Cardiac muscle cell (in vitro differentiated cells and primary cell): Measurements from ENCODE around the gene NAP1L4. TPM values are rescaled to one million over a fixed set of nuclear protein-coding genes. Genes with fewer than 3 reads are reported as not detected.
A peak's percentile ranks its signal among the peaks of the same experiment; 100 is the strongest.

Source experiments
- DNase-seq, 2 donors: peaks; one replicate each; pipeline versions ENCODE4 v3.0.0 to v3.0.0-alpha.2; 2010 to 2017; ENCODE audit warnings: low read depth in 1 of 2, low spot score in 1 of 2
- H3K27ac ChIP-seq: fragments of 200-600 bp; sonication (generic); 2 replicates; pipeline ENCODE4 v1.5.1; 2016
- H3K27me3 ChIP-seq: fragments of 200-600 bp; sonication (generic); 2 replicates; pipeline ENCODE4 v1.6.0; 2016; ENCODE audit warnings: control low read depth
- H3K36me3 ChIP-seq: fragments of 200-600 bp; sonication (generic); 2 replicates; pipeline ENCODE4 v1.5.1; 2016; ENCODE audit warnings: control low read depth
- H3K4me1 ChIP-seq: fragments of 200-600 bp; sonication (generic); 2 replicates; pipeline ENCODE4 v1.8.1; 2017; ENCODE audit warnings: low read depth, mild to moderate bottlenecking, mixed run types
- H3K4me3 ChIP-seq: fragments of 200-600 bp; sonication (generic); 2 replicates; pipeline ENCODE4 v1.5.1; 2016; ENCODE audit warnings: mild to moderate bottlenecking
- H3K9me3 ChIP-seq: fragments of 200-600 bp; sonication (generic); 2 replicates; pipeline ENCODE4 v1.5.1; 2017; ENCODE audit warnings: low read depth, mild to moderate bottlenecking, control low read depth
- polyA plus RNA-seq: library from polyadenylated mRNA; unstranded; fragments of >200 nt; fragmentation: Nextera tagmentation; extraction: Ambion mirVana; gene quantifications from 2 replicates; pipeline ENCODE4 v1.2.1, GENCODE V29; 2016
- total RNA-seq: library from RNA; depleted of rRNA; stranded (reverse); fragments of >200 nt; gene quantifications from 2 replicates; pipeline ENCODE4 v1.2.3, GENCODE V29; 2016
- TF ChIP-seq, protein P1 (sequence below): IDR thresholded peaks from 2 replicates; pipeline ENCODE4 v1.5.1; 2012; ENCODE audit warnings: low read depth, mild to moderate bottlenecking, low read length

The NAP1L4 gene, protein sequence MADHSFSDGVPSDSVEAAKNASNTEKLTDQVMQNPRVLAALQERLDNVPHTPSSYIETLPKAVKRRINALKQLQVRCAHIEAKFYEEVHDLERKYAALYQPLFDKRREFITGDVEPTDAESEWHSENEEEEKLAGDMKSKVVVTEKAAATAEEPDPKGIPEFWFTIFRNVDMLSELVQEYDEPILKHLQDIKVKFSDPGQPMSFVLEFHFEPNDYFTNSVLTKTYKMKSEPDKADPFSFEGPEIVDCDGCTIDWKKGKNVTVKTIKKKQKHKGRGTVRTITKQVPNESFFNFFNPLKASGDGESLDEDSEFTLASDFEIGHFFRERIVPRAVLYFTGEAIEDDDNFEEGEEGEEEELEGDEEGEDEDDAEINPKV
- 132 and 150 TPM in 2 replicates for total RNA-seq
- 250 and 254 TPM in 2 replicates for polyA plus RNA-seq

DNA sequence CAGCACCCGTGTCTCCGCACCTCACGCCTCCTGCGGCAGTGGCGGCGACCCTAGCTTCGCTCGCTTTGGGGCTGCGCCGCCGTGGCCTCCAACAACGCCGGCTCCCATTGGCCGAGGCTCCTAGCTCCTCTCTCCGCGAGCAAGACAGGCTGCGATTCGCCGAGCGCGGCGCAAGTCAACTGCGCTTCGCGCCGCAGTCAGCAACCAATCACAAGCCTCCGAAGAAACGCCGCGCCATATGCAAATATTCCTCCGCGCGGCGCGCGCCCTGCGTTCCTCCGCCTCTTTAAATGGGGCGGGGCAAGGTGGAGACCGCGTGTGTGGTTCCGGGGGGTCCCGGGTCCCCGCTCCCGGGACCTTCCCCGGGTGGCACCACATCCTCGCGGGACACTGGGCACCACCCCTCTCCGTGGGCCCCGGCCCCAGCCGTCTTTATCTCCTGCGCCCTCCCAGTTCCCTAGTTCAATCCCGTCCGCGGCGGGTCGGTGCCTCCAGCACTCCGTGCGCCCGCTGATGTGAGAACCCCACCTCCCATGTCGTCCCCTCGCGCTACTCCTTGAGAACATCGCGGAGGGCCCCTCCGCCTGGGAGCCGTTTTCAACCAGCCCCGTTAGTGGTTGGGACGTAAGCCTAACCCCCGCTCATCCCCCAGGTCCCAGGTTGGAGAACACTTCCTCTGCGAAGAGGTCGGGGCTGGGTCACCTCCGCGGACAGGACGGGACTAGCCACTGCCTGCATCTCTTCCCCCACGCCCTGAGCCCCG is at the start of gene NAP1L4:
Gene NAP1L4 (minus strand): TSS at position 96 of the 763 bp plus-strand sequence. CDS start 13,109 bp downstream, outside the sequence.
- Histone ChIP-seq H3K9me3 (no peaks in the 10 kb centered on the region), H3K36me3 (no peaks in the 10 kb centered on the region), H3K27me3 (no peaks in the 10 kb centered on the region), H3K4me3 (peak within 1 kb of the TSS; percentile 87), H3K4me1 (peaks cover 22% of the 10 kb centered on the region), H3K27ac (peak within 1 kb of the TSS; percentile 93)
- DNase-seq, result peak; percentile 97 to 99
- TF ChIP-seq, protein P1, sequence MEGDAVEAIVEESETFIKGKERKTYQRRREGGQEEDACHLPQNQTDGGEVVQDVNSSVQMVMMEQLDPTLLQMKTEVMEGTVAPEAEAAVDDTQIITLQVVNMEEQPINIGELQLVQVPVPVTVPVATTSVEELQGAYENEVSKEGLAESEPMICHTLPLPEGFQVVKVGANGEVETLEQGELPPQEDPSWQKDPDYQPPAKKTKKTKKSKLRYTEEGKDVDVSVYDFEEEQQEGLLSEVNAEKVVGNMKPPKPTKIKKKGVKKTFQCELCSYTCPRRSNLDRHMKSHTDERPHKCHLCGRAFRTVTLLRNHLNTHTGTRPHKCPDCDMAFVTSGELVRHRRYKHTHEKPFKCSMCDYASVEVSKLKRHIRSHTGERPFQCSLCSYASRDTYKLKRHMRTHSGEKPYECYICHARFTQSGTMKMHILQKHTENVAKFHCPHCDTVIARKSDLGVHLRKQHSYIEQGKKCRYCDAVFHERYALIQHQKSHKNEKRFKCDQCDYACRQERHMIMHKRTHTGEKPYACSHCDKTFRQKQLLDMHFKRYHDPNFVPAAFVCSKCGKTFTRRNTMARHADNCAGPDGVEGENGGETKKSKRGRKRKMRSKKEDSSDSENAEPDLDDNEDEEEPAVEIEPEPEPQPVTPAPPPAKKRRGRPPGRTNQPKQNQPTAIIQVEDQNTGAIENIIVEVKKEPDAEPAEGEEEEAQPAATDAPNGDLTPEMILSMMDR, result no peak

DNA sequence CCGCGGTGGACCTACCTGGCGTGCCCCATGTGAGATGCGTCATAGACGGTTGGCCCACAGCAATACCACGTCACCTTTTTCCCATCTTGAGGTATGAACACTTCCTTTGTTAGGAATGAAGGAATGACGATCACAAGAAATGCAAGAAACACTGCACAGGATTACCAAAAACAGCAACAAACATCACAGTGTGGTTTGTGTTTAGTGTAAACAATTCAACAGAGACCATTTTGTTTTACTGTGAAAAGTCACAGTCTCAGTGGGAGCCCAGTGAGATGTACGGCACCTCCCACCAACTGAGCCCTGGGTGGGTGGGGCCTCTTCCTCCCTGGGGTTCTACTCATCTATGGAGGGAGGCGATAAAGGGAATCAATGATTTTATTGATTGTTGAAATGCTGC is 48.8 kb upstream of the NAP1L4 start:
- H3K27ac ChIP-seq, result no peak overlapping the region
- H3K4me1 ChIP-seq, result no peaks in the 10 kb centered on the region
- H3K4me3 ChIP-seq, result no peak overlapping the region
- H3K36me3 ChIP-seq, result peaks cover 19% of the 10 kb centered on the region
- no peak for DNase-seq
- TF ChIP-seq, protein P1, result no peak
- no peaks in the 10 kb centered on the region for H3K9me3 ChIP-seq
- H3K27me3 ChIP-seq, result no peaks in the 10 kb centered on the region

DNA sequence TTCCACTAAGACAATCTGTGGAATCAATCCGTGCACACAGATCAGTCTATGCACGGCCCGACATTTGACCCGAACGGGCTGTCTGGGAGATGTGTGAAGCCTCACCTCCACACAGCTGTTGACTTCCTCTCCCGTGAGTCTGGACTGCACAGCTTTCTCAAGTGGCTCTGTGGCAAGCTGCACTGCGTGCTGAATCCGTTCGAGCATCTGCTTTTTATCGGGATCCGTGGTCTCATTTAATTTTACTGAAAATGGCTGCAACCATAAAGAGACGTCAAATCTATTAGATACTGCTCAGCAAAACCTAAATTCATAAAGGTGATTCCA is 45.8 kb upstream of the NAP1L4 start:
- Histone ChIP-seq H3K4me3 (no peak overlapping the region), H3K36me3 (peaks cover 19% of the 10 kb centered on the region), H3K9me3 (no peaks in the 10 kb centered on the region), H3K27me3 (no peaks in the 10 kb centered on the region), H3K4me1 (no peaks in the 10 kb centered on the region), H3K27ac (no peak overlapping the region)
- TF ChIP-seq, protein P1, result no peak
- no peak for DNase-seq

DNA sequence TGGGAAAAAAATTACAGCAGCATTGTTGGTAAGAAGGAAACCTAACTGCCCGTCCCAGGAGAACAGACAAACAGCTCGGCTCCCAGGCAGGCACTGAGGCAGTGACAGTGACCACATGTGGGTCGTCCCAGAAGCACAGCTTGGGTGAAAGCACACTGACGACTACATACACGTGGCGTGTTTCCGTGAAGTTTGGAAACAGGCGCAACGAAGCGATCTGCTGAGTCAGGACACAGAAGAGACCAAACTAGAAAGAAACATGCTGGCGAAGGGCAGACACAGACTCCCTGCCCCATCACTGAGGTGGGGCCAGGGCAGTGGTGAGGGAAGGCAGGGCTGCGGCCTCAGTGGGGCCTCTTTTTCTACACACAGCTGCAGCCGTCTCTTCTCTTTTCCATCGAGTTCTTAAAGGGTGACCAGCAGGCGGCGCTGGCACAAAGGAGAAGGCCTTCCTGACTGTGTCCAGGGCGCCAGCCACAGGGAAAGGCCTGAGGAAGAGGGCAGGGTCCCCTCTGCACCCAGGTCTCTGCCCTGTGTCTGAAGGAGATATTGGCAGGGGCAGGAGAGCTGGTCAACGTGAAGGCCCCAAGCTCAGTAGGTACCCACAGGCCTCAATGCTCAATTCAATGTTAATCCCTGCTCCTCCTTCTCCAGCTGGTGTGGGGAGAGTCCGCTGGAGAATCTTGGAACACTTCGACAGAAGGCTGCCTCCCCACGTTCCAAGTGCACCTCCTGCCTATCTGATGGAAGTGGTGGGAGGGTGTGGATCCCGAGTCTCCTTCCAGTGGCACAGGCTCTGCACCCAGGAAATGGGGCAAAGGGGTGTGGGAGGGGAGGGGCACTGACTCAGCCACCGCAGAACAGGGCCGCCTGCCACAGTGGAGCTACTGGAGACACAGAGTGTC is 45.2 kb upstream of the NAP1L4 start:
- Histone ChIP-seq H3K4me3 (no peak overlapping the region), H3K27me3 (no peaks in the 10 kb centered on the region), H3K4me1 (no peaks in the 10 kb centered on the region), H3K27ac (no peak overlapping the region), H3K9me3 (no peaks in the 10 kb centered on the region), H3K36me3 (peaks cover 22% of the 10 kb centered on the region)
- DNase-seq, result peak; percentile 76 to 92
- TF ChIP-seq, protein P1, result peak; percentile 82

DNA sequence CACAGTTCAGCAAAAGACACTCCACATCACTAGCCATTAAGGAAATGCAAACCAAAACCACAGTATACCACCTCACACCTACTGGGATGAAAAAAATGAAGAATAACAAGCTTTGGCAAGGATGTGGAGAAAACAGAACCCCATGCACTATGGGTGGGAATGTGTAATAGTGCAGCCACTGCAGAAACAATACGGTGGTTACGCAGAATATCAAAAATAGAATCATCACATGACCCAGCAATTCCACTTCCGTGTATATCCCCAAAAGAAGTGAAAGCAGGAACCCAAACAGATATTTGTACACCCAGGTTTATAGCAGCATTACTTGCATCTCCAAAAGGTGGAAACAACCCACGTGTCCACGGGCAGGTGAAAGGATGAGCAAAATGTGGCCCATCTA is 44.3 kb upstream of the NAP1L4 start:
- no peak for DNase-seq
- Histone ChIP-seq H3K4me3 (no peak overlapping the region), H3K4me1 (no peaks in the 10 kb centered on the region), H3K27me3 (no peaks in the 10 kb centered on the region), H3K27ac (no peak overlapping the region), H3K36me3 (peaks cover 23% of the 10 kb centered on the region), H3K9me3 (no peaks in the 10 kb centered on the region)
- TF ChIP-seq, protein P1, result no peak
